Right lobe of liver (tissue), 6 donors: ENCODE results near the gene COQ8B. TPM values are rescaled to one million over a fixed set of nuclear protein-coding genes. Genes with fewer than 3 reads are reported as not detected.

Source experiments
- ATAC-seq, 4 donors: fragments of 200-7000 bp; cut with Tn5 transposase; one replicate each; pipeline ENCODE4 v1.9.1; 2020; ENCODE audit warnings: mild to moderate bottlenecking in 4 of 4, moderate library complexity in 4 of 4
- DNase-seq, 3 donors: peaks; one replicate each; pipeline ENCODE4 v3.0.0-alpha.2; 2020
- H3K27ac ChIP-seq, 3 donors: fragments of 200-600 bp; one replicate each; pipeline ENCODE4 v1.8.0; 2022
- H3K27me3 ChIP-seq, 2 donors: fragments of 200-600 bp; one replicate each; pipeline ENCODE4 v1.8.0; 2022
- H3K36me3 ChIP-seq, 4 donors: fragments of 200-600 bp; sonication (generic) in 1 of 4; one replicate each; pipeline versions ENCODE4 v1.5.1 to v1.8.0; 2017 to 2022; ENCODE audit warnings: control low read depth in 1 of 4
- H3K4me1 ChIP-seq, 4 donors: fragments of 200-600 bp; sonication (generic) in 1 of 4; one replicate each; pipeline versions ENCODE4 v1.5.1 to v1.8.0; 2017 to 2022; ENCODE audit warnings: control low read depth in 1 of 4
- H3K4me3 ChIP-seq, 3 donors: fragments of 200-600 bp; one replicate each; pipeline ENCODE4 v1.8.0; 2022
- H3K9me3 ChIP-seq, 4 donors: fragments of 200-600 bp; sonication (generic) in 1 of 4; one replicate each; pipeline versions ENCODE4 v1.5.1 to v1.8.0; 2017 to 2022; ENCODE audit warnings: control low read depth in 1 of 4
- CTCF ChIP-seq, 4 donors: fragments of 200-600 bp in 3 of 4; fragments of 450-650 bp in 1 of 4; IDR thresholded peaks; one replicate each; pipeline versions ENCODE4 v1.5.1 to v1.8.0; 2016 to 2022; ENCODE audit warnings: antibody characterized with exemption in 4 of 4, mild to moderate bottlenecking in 2 of 4
- POLR2A ChIP-seq: fragments of 450-650 bp; IDR thresholded peaks from one replicate; pipeline ENCODE4 v1.6.1; 2017; ENCODE audit warnings: antibody characterized with exemption, mild to moderate bottlenecking
- WGBS: methylation state at CpG from one replicate; pipeline ENCODE4 v1.1.6; 2018; ENCODE audit warnings: low coverage, low lambda C conversion rate; ENCODE audit not compliant: insufficient coverage; ENCODE audit errors: missing lambda C conversion rate; 5-methylcytosine and 5-hydroxymethylcytosine counted together
- intact Hi-C, 2 donors: fragments of 100-400 bp; cut with DNase I; formaldehyde crosslinking; loops; one replicate each; pipeline versions ENCODE4 v1.11.2 to v1.14.1; 2022
- total RNA-seq, 6 experiments: library from RNA; depleted of rRNA in 2 of 6; stranded (reverse); fragments of >200 nt in 2 of 6; fragmentation: NEBNext Ultra II Directional in 3 of 6; extraction: Animal tissue kit (Norgen Biotek cat#: 25700) in 3 of 6; gene quantifications; one replicate each; pipeline versions ENCODE4 v1.1.0 to v1.2.4, GENCODE V29; 2016 to 2023
- donor health status: DM: no; HTN: yes; CAD: no.
- donor health status: DM: no; HTN: no; CAD: no.
- donor health status: DM: no; HTN: no; CAD: no.
- donor health status: DM: no; HTN: yes; CAD: no.
- donor health status: DM: no; HTN: yes; CAD: no.

COQ8B gene
- total RNA-seq, 6 experiments from 2014 or later, result 15.1 to 30.6 (median 25.6) TPM

- Histone ChIP-seq H3K4me1 (no peaks in the 10 kb centered on the region), H3K27me3 (no peaks in the 10 kb centered on the region), H3K4me3 (no peak overlapping the region), H3K27ac (no peak overlapping the region), H3K9me3 (no peaks in the 10 kb centered on the region), H3K36me3 (peaks cover 0 to 15% (median 0%) of the 10 kb centered on the region in 4 donors)
- 66% methylated on average over 5 of the region's 6 CpGs for WGBS
- intact Hi-C loops, result no loop called here
- no peak for DNase-seq
- TF ChIP-seq CTCF (IDR thresholded peaks at IDR 0.05) (no peak), POLR2A (no peak)
- no peak for ATAC-seq
Observed at GRCh38 chr19:40685563-40685962, 31.1 kb downstream of the COQ8B start.

GRCh38 chr19:40685016-40685526 lies 31.6 kb downstream of the COQ8B start:
- Histone ChIP-seq H3K27me3 (no peaks in the 10 kb centered on the region), H3K36me3 (peaks cover 0 to 20% (median 0%) of the 10 kb centered on the region in 4 donors), H3K4me1 (no peaks in the 10 kb centered on the region), H3K27ac (no peak overlapping the region), H3K9me3 (no peaks in the 10 kb centered on the region), H3K4me3 (no peak overlapping the region)
- ATAC-seq, result no peak
- TF ChIP-seq CTCF (IDR thresholded peaks at IDR 0.05), result no peak
- no peak for TF ChIP-seq POLR2A
- intact Hi-C loops, result no loop called here
- DNase-seq, result no peak
- 100% methylated on average over 1 of the region's 3 CpGs for WGBS

GRCh38 chr19:40684280-40684679 lies 32.4 kb downstream of the COQ8B start:
- Histone ChIP-seq H3K27me3 (no peaks in the 10 kb centered on the region), H3K4me1 (no peaks in the 10 kb centered on the region), H3K27ac (no peak overlapping the region), H3K4me3 (no peak overlapping the region), H3K36me3 (peaks cover 0 to 28% (median 0%) of the 10 kb centered on the region in 4 donors), H3K9me3 (no peaks in the 10 kb centered on the region)
- ATAC-seq, result no peak
- intact Hi-C loops, result no loop called here
- TF ChIP-seq POLR2A (no peak), CTCF (IDR thresholded peaks at IDR 0.05) (no peak)
- WGBS, result 83% methylated on average over 8 of the region's 32 CpGs
- no peak for DNase-seq

- intact Hi-C loops, result no loop called here
- Histone ChIP-seq H3K27me3 (no peaks in the 10 kb centered on the region), H3K4me3 (no peak overlapping the region), H3K27ac (no peak overlapping the region), H3K36me3 (peaks cover 0 to 33% (median 0%) of the 10 kb centered on the region in 4 donors), H3K9me3 (no peaks in the 10 kb centered on the region), H3K4me1 (no peaks in the 10 kb centered on the region)
- TF ChIP-seq POLR2A (no peak), CTCF (IDR thresholded peaks at IDR 0.05) (no peak)
- 74% methylated on average over 6 of the region's 9 CpGs for WGBS
- ATAC-seq (no peak), DNase-seq (no peak)
Observed at GRCh38 chr19:40683437-40683836, 33.2 kb downstream of the COQ8B start.
